SKM-1 treated with dmso at 0.1 percent for 144 hours (cell line): ENCODE measurements around the gene YARS2.
A peak's percentile ranks its signal among the peaks of the same experiment; 100 is the strongest.

ENCODE experiments used
- DNase-seq: peaks from one replicate; lab custom pipeline; 2025; ENCODE audit not compliant: unreplicated experiment; lab: John Stamatoyannopoulos, UW

The YARS2 gene

GRCh38 chr12:32755654-32756475 is at the start of gene YARS2:
Gene YARS2 (minus strand): TSS chr12:32755897. CDS start chr12:32755874, 23 bp downstream.
- peak; percentile 72 for DNase-seq

GRCh38 chr12:32804301-32804700 is 48.6 kb upstream of the YARS2 start:
- DNase-seq: no peak

DNA sequence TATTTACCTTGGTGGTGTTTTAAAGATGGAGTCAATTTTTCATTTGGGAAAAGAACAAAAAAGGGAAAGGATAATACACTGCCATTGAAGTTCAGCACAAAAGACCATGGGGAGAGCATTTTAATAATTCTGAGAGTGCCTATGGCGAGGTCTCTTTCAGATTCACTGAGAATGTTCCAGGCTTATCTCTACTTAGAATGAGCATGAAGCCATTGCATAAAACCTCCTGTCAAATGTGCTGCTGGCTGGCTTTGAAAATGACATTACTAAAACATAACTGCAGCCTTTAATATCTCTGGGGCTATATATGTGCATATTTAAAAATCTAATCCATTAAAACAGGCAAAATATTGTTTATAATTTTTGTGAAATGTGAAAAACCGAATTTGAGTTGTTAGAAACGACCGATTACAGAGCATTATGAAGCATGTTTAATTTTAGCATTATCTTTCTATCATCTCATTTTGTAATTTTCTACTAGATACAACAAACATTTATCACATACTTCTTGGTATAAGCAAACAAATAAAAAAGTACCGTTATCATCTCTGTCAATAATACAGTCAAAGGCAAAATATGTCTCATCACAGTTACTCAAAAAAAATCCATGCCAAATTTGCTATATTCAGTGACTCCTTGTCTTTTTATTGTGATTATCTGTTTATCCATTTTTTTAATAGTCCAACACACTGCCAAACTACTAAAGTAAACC is 45.7 kb upstream of the YARS2 start:
- DNase-seq: no peak

GRCh38 chr12:32794281-32794680 is 38.6 kb upstream of the YARS2 start:
- DNase-seq: no peak

DNA sequence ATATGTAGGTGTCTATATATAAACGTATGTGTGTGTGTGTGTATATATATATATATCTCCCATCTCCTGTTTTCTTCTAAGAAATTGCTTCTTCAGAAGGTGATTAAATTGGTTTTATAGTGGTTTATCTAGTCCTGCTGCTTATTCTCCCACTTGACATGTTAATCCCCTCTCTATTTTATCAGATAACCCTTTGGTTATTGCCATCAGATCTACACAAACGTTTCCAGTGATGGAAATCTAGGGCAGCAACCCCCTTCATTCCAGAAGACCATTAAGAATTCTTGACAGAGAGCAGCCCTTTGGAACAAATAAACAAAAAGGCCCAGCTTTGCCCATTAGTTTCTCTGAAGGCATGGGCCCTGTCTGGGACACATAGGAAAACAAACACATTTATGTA is 34.2 kb upstream of the YARS2 start:
- DNase-seq: no peak

DNA sequence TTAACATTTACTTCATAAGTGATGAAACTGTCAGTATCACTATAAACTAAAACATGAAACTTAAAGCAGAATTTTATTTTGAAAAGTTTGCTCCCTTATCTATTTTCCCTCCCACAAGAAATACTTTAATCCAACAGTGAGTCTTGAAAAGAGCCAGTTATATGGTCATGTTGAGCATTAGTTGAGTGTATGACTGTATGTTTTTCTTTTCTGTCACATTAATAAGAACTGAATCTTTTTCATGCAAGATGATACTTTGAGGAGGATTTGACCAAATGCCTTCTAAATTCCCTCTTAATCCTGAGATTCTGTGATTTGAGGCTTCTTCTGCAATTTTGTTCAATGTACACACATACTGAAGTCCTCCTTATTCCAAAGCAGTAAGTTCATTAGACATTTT is 33.7 kb upstream of the YARS2 start:
- DNase-seq: no peak

- DNase-seq: no peak
Observed at GRCh38 chr12:32788405-32788804, 32.7 kb upstream of the YARS2 start.

- no peak for DNase-seq
Observed at GRCh38 chr12:32785557-32785956, 29.9 kb upstream of the YARS2 start.

- no peak for DNase-seq
Observed at GRCh38 chr12:32783029-32783428, 27.3 kb upstream of the YARS2 start.

- no peak for DNase-seq
Observed at GRCh38 chr12:32780071-32780470, 24.4 kb upstream of the YARS2 start.

- DNase-seq: no peak
Observed at GRCh38 chr12:32777691-32778175, 22.0 kb upstream of the YARS2 start.

DNA sequence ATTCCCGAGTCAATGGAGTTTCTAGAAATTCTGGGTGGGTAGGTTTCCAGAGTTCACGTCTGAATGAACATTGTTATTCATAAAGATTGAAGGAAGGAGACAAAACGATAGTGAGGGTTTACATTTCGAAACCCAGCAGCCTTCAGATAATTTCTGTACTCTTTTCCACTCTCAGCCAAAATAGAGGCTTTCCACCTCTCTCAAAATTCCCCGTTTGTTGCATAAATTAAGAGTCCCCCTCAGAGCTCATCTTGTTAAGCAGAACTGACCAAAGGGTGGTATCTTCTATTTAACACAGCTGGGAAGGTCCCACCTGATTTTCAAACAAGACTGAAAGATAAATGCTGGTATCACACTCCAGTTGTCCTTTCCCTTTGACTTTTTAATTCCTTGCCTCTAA is 21.5 kb upstream of the YARS2 start:
- no peak for DNase-seq

DNA sequence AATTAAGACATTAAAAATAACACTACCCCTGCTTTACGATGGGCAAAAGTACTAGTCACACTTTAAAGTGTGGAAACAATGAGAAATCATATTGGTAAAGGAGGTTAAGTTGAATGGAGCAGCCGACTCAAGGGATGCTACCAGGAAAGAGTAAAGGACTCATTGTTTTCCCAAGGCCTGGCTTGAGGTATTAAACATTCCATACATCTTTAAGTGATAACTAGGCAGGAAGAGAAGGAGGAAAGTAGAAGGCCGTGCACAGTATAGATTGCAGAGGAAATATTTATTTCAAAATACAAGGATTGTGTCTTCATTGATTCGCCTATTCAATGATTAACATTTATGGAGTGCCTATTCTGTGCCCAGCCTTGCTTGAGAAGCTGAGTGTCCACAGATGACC is 20.6 kb upstream of the YARS2 start:
- no peak for DNase-seq

- DNase-seq: no peak
Observed at GRCh38 chr12:32773691-32774090, 18.0 kb upstream of the YARS2 start.

- DNase-seq: no peak
Observed at GRCh38 chr12:32770141-32770540, 14.4 kb upstream of the YARS2 start.

DNA sequence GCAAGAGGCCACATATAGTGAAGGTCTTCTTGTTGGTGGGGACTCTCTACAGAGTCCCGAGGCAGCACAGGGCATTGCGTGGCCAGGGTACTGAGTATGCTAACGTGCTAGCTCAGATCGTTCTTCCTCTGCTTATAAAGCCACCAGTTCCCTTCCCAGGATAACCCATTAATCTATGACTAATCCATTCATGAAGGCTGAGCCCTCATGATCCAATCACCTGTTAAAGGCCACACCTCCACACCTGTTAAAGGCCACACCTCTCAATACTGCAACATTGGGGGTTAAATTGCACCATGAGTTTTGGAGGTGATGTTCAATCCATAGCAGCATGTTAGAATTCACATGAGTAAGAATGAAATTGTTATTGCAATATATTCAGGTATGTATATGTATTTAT is 12.8 kb upstream of the YARS2 start:
- no peak for DNase-seq

GRCh38 chr12:32765906-32766305 is 10.2 kb upstream of the YARS2 start:
- DNase-seq: no peak

- peak; percentile 44 for DNase-seq
Observed at GRCh38 chr12:32761716-32762115, 6.0 kb upstream of the YARS2 start.

DNA sequence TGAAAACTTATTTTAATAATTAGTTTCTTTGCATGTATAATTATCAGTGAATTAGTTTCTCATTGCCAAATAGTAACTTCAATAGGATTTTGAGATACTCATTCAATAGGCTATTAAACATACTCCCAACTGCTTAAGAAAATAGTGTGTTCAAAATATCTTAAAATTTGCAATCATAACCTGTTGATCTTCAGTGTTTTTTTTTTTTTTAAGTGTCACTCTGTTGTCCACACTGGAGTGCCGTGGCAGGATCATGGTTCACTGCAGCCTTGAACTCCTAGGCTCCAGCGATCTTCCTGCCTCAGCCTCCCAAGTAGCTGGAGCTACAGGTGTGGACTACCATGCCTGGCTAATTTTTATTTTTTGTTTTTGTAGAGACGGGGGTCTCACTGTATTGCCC is 1.5 kb upstream of the YARS2 start:
- DNase-seq: no peak

DNA sequence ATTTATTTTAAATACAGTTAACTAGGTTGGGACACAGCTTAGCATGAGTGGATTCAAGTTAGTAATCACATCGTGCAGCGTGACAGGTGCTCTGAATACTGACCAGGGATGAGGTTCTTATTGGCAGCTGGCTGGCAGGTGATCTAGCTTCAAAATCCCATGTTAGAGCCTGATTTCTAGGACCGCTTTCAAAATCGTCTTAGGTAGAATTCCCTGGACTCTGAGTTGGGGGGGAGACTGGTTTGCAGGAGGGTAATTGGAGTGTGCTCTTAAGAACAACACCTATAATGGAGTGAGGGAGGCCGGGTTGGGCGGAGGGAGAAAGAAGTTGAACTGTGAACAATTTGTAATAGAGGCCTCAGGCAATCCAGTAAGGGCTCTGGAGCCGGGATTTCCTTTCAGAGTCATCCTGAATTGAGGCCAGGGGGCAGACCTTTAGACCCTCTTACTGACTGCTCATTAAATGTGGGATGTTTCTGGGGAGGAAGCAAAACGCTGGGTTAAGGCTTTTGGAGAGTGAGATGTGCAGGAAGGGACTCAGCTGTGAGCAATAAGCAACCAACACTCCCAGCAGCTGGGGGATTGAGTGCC is 874 bp upstream of the YARS2 start:
- DNase-seq: no peak

DNA sequence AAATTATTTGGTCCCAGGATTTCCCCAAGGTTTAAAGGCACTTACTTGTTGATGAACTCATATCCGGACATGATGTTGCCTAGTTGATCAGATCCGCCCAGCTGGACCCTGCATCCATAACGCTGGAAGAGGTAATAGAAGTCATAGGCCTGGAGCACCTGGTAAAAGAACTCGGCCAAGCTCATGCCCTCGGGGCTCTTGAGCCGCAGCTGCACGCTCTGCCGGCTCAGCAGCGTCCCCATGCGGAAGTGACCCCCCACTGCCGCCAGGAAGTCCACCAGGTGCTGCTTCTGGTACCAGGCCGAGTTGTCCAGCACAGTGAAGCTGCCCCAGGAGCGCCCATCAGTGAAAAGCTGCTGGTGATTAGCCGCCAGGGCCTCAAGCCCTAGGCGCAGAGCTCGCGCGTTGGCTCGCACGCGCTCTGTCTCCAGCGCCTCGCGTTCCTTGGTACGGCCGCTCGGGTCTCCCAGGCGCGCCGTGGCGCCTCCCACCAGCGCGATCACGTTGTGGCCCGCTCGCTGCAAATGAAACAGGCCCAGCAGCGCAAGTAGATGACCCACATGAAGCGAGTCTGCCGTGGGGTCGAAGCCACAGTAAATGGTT is 545 bp downstream of the YARS2 start:
- peak; percentile 34 for DNase-seq

DNA sequence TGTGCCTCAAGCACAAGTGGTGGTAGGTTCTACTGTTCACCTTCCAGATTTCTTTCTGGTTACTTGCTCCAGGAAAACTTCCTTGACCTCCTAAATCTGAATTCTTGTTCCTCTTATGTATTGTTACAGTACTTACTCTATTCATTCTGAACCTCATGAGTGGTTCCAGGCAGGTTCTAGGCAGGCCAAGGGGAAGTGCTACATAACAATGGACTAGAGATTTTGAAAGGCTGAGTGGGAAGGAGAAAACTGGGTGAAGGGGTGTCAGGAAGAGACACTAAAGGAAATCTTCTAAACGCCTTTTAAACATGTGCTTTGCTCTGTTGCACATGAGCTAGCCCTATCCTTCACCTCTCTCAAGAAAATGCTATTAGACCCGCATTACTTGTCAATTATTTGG is 1.6 kb downstream of the YARS2 start:
- no peak for DNase-seq
